HepG2 (cell line): Measurements from ENCODE around the gene KIAA0930. TPM values are rescaled to one million over a fixed set of nuclear protein-coding genes. Genes with fewer than 3 reads are reported as not detected.

Experiments
- ATAC-seq: fragments of 200-7000 bp; cut with Tn5 transposase; 3 replicates; pipeline ENCODE4 v1.9.1; 2020; ENCODE audit warnings: mild to moderate bottlenecking, moderate library complexity
- BruUV-seq: library from RNA; stranded (reverse); fragments of 400-500 nt; replicated peaks from 2 replicates; lab custom pipeline; 2021; lab: Mats Ljungman, UMichigan
- CTCF ChIA-PET: fragments of 300-600 bp; formaldehyde crosslinking; extraction: SDS; loops from one replicate; lab custom pipeline; 2021; ENCODE audit warnings: low total read pairs, inconsistent platforms, low intra/inter-chr PET ratio; lab: Yijun Ruan, JAX
- POLR2A ChIA-PET: fragments of 350-600 bp; sonication (Branson Sonifier 250); formaldehyde crosslinking; loops from one replicate; lab custom pipeline; 2020; ENCODE audit warnings: antibody characterized with exemption, inconsistent platforms; lab: Yijun Ruan, JAX
- DNase-seq: peaks from one replicate; pipeline ENCODE4 v3.0.0-alpha.2; 2015; ENCODE audit warnings: low spot score
- FAIRE-seq: peaks from 3 replicates; lab custom pipeline; 2011; peaks lifted over from hg19 to GRCh38; lab: Jason Lieb, UNC
- H2AFZ ChIP-seq: one replicate; pipeline ENCODE4 v1.6.1; 2011; ENCODE audit warnings: low read length, inconsistent platforms
- H3K27ac ChIP-seq: fragments of 300-600 bp; 3 replicates; pipeline ENCODE4 v1.8.0; 2011; ENCODE audit warnings: mixed run types, mild to moderate bottlenecking, mixed read lengths, low read length, inconsistent platforms; ENCODE audit not compliant: insufficient read depth; ENCODE audit errors: extremely low read length
- H3K27me3 ChIP-seq, 2 experiments: fragments of 200-600 bp in 1 of 2; 2 replicates in 1 of 2; 3 replicates in 1 of 2; pipeline versions ENCODE4 v1.6.0 to v1.8.0; 2011; ENCODE audit warnings: low read length in 2 of 2, mild to moderate bottlenecking in 2 of 2, moderate library complexity in 2 of 2, inconsistent platforms in 1 of 2; ENCODE audit not compliant: insufficient read depth in 2 of 2, control insufficient read depth in 1 of 2
- H3K36me3 ChIP-seq, 2 experiments: fragments of 200-600 bp in 1 of 2; replicated peaks in 1 of 2; 2 replicates in 1 of 2; 3 replicates in 1 of 2; pipeline versions ENCODE4 v1.5.1 to v1.8.0; 2011; ENCODE audit warnings: low read length in 2 of 2, inconsistent platforms in 1 of 2; ENCODE audit not compliant: insufficient read depth in 2 of 2, control insufficient read depth in 1 of 2
- H3K4me1 ChIP-seq: 2 replicates; pipeline ENCODE4 v1.5.1; 2012; ENCODE audit warnings: low read length, inconsistent platforms; ENCODE audit not compliant: insufficient read depth
- H3K4me2 ChIP-seq: 2 replicates; pipeline ENCODE4 v1.6.0; 2011; ENCODE audit warnings: low read depth, low read length, inconsistent platforms
- H3K4me3 ChIP-seq, 3 experiments: fragments of 200-600 bp in 1 of 3; sonication (generic), shearing (Covaris generic) in 1 of 3; replicated peaks in 1 of 3; 2 replicates each; pipeline ENCODE4 v1.5.1; 2011 to 2016; ENCODE audit warnings: low read length in 3 of 3, inconsistent platforms in 2 of 3, low read depth in 2 of 3, mild to moderate bottlenecking in 2 of 3, control low read depth in 1 of 3, mixed read lengths in 1 of 3; ENCODE audit not compliant: insufficient read depth in 1 of 3
- H3K79me2 ChIP-seq: one replicate; pipeline ENCODE4 v1.6.1; 2011; ENCODE audit warnings: low read length, inconsistent platforms; ENCODE audit not compliant: insufficient read depth
- H3K9ac ChIP-seq: 2 replicates; pipeline ENCODE4 v1.6.0; 2011; ENCODE audit warnings: mild to moderate bottlenecking, low read depth, low read length, inconsistent platforms; ENCODE audit not compliant: insufficient read depth
- H3K9me3 ChIP-seq: 2 replicates; pipeline ENCODE4 v1.5.1; 2012; ENCODE audit warnings: mild to moderate bottlenecking, low read length
- H4K20me1 ChIP-seq: 2 replicates; pipeline ENCODE4 v1.6.0; 2011; ENCODE audit warnings: inconsistent platforms, mild to moderate bottlenecking, low read length, moderate library complexity; ENCODE audit not compliant: insufficient read depth
- FOXJ3 ChIP-seq: sonication (generic); formaldehyde crosslinking; IDR thresholded peaks from 2 replicates; pipeline ENCODE4 v1.4.0; 2020; ENCODE audit warnings: missing genetic modification reagents, mild to moderate bottlenecking, borderline replicate concordance
- SMAD3 ChIP-seq: sonication (generic); formaldehyde crosslinking; IDR thresholded peaks from 2 replicates; pipeline ENCODE4 v1.4.0; 2020; ENCODE audit warnings: missing genetic modification reagents
- ZNF3 ChIP-seq: IDR thresholded peaks from 2 replicates; pipeline ENCODE4 v1.7.0; 2017; ENCODE audit warnings: inconsistent platforms
- ZNF33B ChIP-seq: sonication (generic); formaldehyde crosslinking; IDR thresholded peaks from 2 replicates; pipeline ENCODE4 v1.5.1; 2020; ENCODE audit warnings: mild to moderate bottlenecking, missing genetic modification reagents
- ZNF430 ChIP-seq: sonication (generic); formaldehyde crosslinking; IDR thresholded peaks from 2 replicates; pipeline ENCODE4 v1.9.0; 2021; ENCODE audit warnings: mild to moderate bottlenecking, missing genetic modification reagents
- WGBS: methylation state at CpG from one replicate; pipeline ENCODE4 v1.1.6; 2017; ENCODE audit warnings: low lambda C conversion rate; 5-methylcytosine and 5-hydroxymethylcytosine counted together
- in situ Hi-C: cut with HindIII; loops from 2 replicates; pipeline ENCODE4 v1.10.0; 2017; ENCODE audit warnings: low pct_unique_long_range_greater_than_20kb; ENCODE audit not compliant: extremely low pct_ligation_motif_present
- intact Hi-C: fragments of 100-400 bp; cut with micrococcal nuclease; formaldehyde crosslinking; loops from one replicate; pipeline ENCODE4 v1.10.0; 2022; ENCODE audit not compliant: unreplicated experiment
- polyA plus RNA-seq, 8 experiments: library from polyadenylated mRNA; depleted of rRNA in 3 of 8; stranded (reverse) in 7 of 8; unstranded in 1 of 8; fragments of >200 nt; fragmentation: Illumina TruSeq in 4 of 8; extraction: Trizol in 4 of 8; gene quantifications; 2 replicates each; pipeline versions ENCODE4 v1.2.1 to v1.2.3, GENCODE V29; 2011 to 2016; ENCODE audit warnings: low read depth in 4 of 8, missing spikeins in 1 of 8, mixed read lengths in 1 of 8; ENCODE audit not compliant: insufficient read depth in 1 of 8
- total RNA-seq, 5 experiments: library from RNA; depleted of rRNA; stranded (reverse); fragments of >200 nt; fragmentation: Illumina TruSeq; extraction: Trizol; gene quantifications; 2 replicates each; pipeline ENCODE4 v1.2.3, GENCODE V29; 2016; ENCODE audit warnings: low read depth in 1 of 5
- TF ChIP-seq, protein P1 (sequence below): sonication (generic); formaldehyde crosslinking; IDR thresholded peaks from 2 replicates; pipeline ENCODE4 v1.4.0; 2020; ENCODE audit warnings: missing genetic modification reagents
- TF ChIP-seq, protein P2 (sequence below): sonication (generic); formaldehyde crosslinking; IDR thresholded peaks from 2 replicates; pipeline ENCODE4 v1.5.0; 2020; ENCODE audit warnings: missing genetic modification reagents, mild to moderate bottlenecking, borderline replicate concordance
- TF ChIP-seq, protein P3 (sequence below): fragments of 450-650 bp; IDR thresholded peaks from 2 replicates; pipeline ENCODE4 v1.6.1; 2016
- TF ChIP-seq, protein P4 (sequence below): sonication (generic); formaldehyde crosslinking; IDR thresholded peaks from 2 replicates; pipeline ENCODE4 v1.5.0; 2020; ENCODE audit warnings: mild to moderate bottlenecking, missing genetic modification reagents, borderline replicate concordance

KIAA0930 gene
- total and polyA plus RNA-seq, 2 of the 13 experiments (the other 11 are each of a cell fraction or from before 2014, with no cell fraction given): 27.0 to 38.2 TPM

DNA sequence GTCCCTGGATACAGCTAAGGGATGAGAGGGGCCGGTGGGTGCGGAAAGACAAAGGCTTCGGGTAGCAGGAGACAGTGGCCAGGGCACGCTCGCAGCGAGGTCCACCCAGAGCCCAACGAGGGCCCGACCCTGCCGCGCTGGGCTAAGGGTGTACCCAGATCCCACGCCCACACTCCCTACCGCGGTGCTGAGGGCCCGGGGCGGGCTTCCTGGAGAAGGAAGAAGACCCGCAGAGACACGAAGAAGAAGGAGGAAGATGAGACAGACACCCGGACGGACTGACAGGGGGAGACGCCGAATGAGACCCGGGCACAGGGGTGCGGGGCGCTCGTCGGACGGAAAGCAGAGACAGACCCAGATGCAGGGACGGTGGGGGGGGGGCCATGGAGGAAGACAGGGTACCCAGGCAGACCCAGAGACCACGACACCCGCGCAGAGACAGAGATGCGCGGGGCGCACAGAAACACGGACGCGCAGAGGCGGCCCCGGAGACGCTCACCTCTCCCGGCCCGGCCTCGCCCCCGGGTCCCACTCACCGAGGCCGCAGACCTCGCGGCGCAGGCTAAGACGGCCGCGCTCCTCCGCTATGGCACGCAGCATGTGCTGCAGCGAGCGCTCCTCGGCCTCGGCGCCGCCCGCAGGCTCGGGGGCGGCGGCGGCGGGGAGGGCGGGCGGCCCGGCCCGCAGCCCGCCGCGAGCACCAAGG, 437 bp downstream of the KIAA0930 start (continued):
- TF ChIP-seq, protein P1, sequence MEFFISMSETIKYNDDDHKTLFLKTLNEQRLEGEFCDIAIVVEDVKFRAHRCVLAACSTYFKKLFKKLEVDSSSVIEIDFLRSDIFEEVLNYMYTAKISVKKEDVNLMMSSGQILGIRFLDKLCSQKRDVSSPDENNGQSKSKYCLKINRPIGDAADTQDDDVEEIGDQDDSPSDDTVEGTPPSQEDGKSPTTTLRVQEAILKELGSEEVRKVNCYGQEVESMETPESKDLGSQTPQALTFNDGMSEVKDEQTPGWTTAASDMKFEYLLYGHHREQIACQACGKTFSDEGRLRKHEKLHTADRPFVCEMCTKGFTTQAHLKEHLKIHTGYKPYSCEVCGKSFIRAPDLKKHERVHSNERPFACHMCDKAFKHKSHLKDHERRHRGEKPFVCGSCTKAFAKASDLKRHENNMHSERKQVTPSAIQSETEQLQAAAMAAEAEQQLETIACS: peak; percentile 13; the same call in 1 of the 2 replicates
- no peak for TF ChIP-seq FOXJ3 (CRISPR knock-in tag)
- TF ChIP-seq ZNF430: 0 out of 2 replicates have a peak, but pooled peaks have one; percentile 29
- TF ChIP-seq, protein P2, sequence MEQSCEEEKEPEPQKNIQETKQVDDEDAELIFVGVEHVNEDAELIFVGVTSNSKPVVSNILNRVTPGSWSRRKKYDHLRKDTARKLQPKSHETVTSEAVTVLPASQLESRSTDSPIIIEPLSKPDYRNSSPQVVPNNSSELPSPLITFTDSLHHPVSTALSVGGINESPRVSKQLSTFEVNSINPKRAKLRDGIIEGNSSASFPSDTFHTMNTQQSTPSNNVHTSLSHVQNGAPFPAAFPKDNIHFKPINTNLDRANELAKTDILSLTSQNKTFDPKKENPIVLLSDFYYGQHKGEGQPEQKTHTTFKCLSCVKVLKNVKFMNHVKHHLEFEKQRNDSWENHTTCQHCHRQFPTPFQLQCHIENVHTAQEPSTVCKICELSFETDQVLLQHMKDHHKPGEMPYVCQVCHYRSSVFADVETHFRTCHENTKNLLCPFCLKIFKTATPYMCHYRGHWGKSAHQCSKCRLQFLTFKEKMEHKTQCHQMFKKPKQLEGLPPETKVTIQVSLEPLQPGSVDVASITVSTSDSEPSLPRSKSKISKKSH (CRISPR knock-in tag): peak; percentile 59; the same call in 1 of the 2 replicates

DNA sequence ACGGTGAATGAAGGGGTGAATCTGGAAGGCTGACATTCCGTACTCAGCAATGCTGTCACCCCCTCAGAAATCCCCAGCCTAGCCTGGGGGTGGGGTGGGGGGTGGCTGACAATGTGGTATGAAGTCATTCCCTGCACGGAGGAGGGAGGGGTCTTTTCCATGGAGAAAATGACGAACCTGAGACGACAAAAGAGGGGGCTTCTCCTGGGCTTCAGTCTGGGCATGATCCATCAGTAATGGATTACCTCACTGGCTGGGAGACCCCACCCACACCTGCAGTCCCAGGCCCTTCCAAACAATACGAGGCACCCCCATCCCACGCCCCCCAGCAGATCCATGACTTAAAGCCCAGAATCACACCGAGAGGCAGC, 1.0 kb downstream of the KIAA0930 start:
- no peak for ATAC-seq
- intact Hi-C loops: no loop called here
- TF ChIP-seq ZNF3 (CRISPR knock-in tag) (no peak), SMAD3 (CRISPR knock-in tag) (no peak), ZNF33B (no peak)
- TF ChIP-seq, protein P3, sequence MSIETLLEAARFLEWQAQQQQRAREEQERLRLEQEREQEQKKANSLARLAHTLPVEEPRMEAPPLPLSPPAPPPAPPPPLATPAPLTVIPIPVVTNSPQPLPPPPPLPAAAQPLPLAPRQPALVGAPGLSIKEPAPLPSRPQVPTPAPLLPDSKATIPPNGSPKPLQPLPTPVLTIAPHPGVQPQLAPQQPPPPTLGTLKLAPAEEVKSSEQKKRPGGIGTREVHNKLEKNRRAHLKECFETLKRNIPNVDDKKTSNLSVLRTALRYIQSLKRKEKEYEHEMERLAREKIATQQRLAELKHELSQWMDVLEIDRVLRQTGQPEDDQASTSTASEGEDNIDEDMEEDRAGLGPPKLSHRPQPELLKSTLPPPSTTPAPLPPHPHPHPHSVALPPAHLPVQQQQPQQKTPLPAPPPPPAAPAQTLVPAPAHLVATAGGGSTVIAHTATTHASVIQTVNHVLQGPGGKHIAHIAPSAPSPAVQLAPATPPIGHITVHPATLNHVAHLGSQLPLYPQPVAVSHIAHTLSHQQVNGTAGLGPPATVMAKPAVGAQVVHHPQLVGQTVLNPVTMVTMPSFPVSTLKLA: no peak
- TF ChIP-seq, protein P4, sequence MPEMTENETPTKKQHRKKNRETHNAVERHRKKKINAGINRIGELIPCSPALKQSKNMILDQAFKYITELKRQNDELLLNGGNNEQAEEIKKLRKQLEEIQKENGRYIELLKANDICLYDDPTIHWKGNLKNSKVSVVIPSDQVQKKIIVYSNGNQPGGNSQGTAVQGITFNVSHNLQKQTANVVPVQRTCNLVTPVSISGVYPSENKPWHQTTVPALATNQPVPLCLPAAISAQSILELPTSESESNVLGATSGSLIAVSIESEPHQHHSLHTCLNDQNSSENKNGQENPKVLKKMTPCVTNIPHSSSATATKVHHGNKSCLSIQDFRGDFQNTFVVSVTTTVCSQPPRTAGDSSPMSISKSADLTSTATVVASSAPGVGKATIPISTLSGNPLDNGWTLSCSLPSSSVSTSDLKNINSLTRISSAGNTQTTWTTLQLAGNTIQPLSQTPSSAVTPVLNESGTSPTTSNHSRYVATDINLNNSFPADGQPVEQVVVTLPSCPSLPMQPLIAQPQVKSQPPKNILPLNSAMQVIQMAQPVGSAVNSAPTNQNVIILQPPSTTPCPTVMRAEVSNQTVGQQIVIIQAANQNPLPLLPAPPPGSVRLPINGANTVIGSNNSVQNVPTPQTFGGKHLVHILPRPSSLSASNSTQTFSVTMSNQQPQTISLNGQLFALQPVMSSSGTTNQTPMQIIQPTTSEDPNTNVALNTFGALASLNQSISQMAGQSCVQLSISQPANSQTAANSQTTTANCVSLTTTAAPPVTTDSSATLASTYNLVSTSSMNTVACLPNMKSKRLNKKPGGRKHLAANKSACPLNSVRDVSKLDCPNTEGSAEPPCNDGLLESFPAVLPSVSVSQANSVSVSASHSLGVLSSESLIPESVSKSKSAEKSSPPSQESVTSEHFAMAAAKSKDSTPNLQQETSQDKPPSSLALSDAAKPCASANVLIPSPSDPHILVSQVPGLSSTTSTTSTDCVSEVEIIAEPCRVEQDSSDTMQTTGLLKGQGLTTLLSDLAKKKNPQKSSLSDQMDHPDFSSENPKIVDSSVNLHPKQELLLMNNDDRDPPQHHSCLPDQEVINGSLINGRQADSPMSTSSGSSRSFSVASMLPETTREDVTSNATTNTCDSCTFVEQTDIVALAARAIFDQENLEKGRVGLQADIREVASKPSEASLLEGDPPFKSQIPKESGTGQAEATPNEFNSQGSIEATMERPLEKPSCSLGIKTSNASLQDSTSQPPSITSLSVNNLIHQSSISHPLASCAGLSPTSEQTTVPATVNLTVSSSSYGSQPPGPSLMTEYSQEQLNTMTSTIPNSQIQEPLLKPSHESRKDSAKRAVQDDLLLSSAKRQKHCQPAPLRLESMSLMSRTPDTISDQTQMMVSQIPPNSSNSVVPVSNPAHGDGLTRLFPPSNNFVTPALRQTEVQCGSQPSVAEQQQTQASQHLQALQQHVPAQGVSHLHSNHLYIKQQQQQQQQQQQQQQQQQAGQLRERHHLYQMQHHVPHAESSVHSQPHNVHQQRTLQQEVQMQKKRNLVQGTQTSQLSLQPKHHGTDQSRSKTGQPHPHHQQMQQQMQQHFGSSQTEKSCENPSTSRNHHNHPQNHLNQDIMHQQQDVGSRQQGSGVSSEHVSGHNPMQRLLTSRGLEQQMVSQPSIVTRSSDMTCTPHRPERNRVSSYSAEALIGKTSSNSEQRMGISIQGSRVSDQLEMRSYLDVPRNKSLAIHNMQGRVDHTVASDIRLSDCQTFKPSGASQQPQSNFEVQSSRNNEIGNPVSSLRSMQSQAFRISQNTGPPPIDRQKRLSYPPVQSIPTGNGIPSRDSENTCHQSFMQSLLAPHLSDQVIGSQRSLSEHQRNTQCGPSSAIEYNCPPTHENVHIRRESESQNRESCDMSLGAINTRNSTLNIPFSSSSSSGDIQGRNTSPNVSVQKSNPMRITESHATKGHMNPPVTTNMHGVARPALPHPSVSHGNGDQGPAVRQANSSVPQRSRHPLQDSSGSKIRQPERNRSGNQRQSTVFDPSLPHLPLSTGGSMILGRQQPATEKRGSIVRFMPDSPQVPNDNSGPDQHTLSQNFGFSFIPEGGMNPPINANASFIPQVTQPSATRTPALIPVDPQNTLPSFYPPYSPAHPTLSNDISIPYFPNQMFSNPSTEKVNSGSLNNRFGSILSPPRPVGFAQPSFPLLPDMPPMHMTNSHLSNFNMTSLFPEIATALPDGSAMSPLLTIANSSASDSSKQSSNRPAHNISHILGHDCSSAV: no peak

More for the DNA sequence above, 1.0 kb downstream of the KIAA0930 start:
- H3K9me3 ChIP-seq: no peaks in the 10 kb centered on the region
- H2AFZ ChIP-seq: no peak overlapping the region
- peaks cover 22% of the 10 kb centered on the region for H3K79me2 ChIP-seq
- H3K36me3 ChIP-seq: peaks cover 6% of the 10 kb centered on the region in 2 experiments; a peak in 3 of 5 replicates
- FAIRE-seq (no peak), DNase-seq (no peak)
- H4K20me1 ChIP-seq: peaks cover 11% of the 10 kb centered on the region; the same call in 1 of the 2 replicates
- peak overlapping the region; percentile 85 for H3K4me2 ChIP-seq
- ChIA-PET POLR2A (no interaction called here), CTCF (no interaction called here)
- 72% methylated on average over 6 of the region's 8 CpGs for WGBS
- peaks cover 72% of the 10 kb centered on the region for H3K4me1 ChIP-seq
- no TSS peak for BruUV-seq
- no peak overlapping the region for H3K27ac ChIP-seq
- H3K9ac ChIP-seq: peak overlapping the region; percentile 67
- H3K4me3 ChIP-seq: peak overlapping the region; percentile 65 to 90 (median 81)
- in situ Hi-C loops: loop anchor here (10.0 kb wide), 1 partner anchor 75 kb away; the partner anchor contains the start of gene NUP50
- H3K27me3 ChIP-seq: no peaks in the 10 kb centered on the region
